GM12864 (cell line): Measurements from ENCODE around the gene ABCG4.
"Not testable (repeated sequence)": the region's sequence is repeated elsewhere in the genome, so short reads cannot be mapped to it uniquely, and the experiment has no call there.

Source experiments
- DNase-seq: peaks from one replicate; pipeline ENCODE4 v3.0.0-alpha.2; 2011; ENCODE audit warnings: low read depth
- H3K4me3 ChIP-seq: 2 replicates; pipeline ENCODE4 v1.5.1; 2011; ENCODE audit warnings: mild to moderate bottlenecking, low read depth, low read length, control low read depth
- TF ChIP-seq, protein P1 (sequence below): IDR thresholded peaks from 2 replicates; pipeline ENCODE4 v1.5.1; 2011; ENCODE audit warnings: low read depth, mild to moderate bottlenecking, moderate library complexity, low read length, control low read depth, inconsistent platforms; ENCODE audit errors: missing control alignments

ABCG4 gene

DNA sequence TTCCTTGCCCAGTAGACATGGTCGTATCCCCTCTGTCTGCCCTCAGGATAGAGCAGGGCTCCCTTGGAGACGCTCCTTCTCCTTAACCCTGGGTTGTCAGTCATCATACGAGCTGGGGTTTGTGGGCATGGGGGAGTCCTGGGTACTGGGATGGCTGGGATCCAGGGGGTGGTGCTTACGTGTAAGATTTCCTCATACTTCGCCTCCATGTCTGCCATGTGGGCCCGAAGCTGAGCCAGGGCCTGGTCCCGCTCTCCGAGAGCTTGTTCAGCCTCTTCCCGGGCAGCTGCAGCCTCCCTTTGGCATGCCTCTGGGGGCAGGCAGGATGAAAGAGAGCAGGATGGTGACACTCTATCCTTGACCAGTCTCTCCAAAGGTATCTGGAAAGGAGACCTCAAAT, 41.7 kb downstream of the ABCG4 start:
- no peak for DNase-seq

DNA sequence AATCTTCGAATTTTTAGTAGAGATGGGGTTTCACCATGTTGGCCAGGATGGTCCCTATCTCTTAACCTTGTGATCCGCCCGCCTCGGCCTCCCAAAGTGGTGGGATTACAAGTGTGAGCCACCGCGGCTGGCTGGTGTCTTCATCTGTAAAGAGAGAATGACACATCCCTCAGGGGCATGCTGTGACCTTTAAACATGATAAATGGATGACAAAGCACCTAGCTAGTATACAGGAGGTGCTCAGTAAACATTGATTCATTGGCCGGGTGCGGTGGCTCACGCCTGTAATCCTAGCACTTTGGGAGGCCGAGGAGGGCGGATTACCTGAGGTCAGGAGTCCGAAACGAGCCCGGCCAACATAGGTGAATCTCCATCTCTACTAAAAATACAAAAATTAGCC, 42.4 kb downstream of the ABCG4 start:
- H3K4me3 ChIP-seq, DNase-seq: not testable (repeated sequence)

More for the DNA sequence above, 41.7 kb downstream of the ABCG4 start:
- TF ChIP-seq, protein P1, sequence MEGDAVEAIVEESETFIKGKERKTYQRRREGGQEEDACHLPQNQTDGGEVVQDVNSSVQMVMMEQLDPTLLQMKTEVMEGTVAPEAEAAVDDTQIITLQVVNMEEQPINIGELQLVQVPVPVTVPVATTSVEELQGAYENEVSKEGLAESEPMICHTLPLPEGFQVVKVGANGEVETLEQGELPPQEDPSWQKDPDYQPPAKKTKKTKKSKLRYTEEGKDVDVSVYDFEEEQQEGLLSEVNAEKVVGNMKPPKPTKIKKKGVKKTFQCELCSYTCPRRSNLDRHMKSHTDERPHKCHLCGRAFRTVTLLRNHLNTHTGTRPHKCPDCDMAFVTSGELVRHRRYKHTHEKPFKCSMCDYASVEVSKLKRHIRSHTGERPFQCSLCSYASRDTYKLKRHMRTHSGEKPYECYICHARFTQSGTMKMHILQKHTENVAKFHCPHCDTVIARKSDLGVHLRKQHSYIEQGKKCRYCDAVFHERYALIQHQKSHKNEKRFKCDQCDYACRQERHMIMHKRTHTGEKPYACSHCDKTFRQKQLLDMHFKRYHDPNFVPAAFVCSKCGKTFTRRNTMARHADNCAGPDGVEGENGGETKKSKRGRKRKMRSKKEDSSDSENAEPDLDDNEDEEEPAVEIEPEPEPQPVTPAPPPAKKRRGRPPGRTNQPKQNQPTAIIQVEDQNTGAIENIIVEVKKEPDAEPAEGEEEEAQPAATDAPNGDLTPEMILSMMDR: no peak
- H3K4me3 ChIP-seq: no peak overlapping the region

DNA sequence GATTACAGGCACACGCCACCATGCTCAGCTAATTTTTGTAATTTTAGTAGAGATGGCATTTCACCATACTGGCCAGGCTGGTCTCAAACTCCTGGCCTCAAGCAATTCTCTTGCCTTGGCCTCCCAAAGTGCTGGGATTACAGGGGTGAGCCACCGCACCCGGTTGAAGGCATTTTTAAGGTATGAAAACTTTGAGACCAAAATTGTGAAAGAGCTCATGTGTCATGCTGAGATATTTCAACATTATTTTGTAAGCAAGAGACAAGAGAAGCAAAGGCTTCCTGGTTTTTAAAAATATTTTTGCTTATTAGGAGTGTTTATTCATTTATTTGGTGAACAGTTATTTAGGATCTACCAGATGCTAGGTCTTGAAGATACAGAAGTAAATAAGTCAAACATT, 43.3 kb downstream of the ABCG4 start:
- no peak for DNase-seq
- TF ChIP-seq, protein P1: no peak
- no peak overlapping the region for H3K4me3 ChIP-seq

DNA sequence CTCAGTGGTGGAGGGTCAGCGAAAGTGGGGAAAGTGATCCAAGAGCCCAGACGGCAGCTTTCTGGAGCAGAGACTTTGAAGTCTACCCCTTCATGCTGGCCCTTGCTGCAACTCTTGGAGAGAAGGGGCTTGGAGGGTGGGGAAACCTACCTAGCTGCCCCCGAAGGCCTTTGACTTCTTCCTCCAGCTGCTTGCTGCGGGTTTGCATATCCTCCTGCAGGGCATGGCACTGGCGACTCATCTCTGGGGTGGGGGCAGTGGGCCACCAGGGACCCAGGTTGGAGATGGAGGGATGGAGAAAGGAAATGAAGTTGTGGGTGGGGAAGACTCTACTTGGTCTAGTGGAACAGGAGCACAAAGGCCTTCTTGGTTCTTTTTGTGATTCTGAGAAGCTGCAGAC, 44.1 kb downstream of the ABCG4 start:
- TF ChIP-seq, protein P1: no peak
- H3K4me3 ChIP-seq: no peak overlapping the region
- DNase-seq: no peak

DNA sequence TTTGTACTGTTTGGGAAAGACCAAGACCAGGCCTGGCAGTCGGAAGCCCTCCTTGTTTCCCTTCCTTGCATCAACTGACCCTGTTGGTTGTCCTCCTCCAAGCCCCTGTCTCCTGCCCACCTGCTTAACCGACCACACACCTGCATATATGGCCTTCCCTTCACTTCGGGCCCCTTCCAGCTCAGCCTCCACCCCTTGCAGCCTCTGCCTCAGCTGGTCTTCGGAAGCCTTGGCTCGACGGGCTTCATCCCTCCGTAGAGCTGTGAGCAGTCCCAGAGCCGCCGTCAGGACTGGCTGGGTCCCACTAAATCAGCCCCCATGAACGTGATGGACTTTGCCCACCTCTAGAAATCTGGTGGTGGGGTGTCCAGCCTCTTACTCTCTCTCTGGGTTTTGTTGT, 44.8 kb downstream of the ABCG4 start:
- TF ChIP-seq, protein P1: no peak
- DNase-seq: no peak
- no peak overlapping the region for H3K4me3 ChIP-seq

DNA sequence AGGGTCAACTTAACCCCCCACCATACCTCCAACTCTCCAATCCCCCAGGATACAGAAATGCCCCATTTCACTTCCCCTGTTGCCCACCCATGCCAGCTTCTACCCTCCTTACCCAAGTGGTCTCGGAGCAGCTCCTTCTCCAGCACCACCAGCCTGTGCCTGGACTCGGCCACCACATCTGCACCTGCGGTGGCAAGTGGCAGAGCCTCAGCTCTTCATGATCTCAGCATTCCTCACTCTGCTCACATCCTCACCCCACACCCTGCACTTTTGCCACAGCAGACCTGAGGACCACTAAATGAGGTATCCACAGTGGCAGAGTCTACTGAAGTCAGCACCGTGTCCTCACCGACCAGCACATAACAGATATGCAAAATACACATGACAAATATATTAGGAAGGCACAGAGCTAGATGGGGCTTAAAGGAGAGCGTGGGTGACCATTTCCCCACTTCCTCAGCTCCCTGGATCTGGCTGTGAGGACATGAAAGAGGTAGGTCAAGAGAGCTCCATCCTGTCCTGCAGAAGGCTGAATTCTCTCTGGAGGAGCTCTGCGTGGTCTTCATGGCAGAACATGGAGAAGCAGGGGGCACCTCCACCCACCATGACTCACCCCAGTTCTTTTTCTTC, 46.1 kb downstream of the ABCG4 start:
- DNase-seq: no peak
- TF ChIP-seq, protein P1: no peak
- H3K4me3 ChIP-seq: no peak overlapping the region

DNA sequence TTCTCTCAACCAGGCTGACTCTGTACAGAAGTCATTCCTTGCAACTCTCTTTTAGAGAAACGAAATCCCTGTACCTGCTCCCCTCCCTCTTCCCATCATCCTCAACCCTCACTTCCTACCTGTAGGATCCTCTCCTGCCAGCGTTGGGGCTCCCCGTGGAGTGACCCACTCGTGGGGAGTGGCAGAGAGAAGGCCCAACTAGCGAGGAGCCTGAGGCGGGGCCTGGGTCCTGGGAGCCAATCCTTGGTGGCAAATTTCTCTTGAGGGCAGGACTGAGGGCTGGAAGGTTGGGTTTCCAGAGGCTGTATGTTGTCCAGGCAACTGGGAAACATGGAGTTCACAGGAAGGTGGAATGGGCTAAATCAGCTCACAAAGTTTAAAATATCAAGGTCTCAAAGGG, 46.8 kb downstream of the ABCG4 start:
- no peak for DNase-seq
- TF ChIP-seq, protein P1: no peak
- no peak overlapping the region for H3K4me3 ChIP-seq
